Natural killer cell (primary cell): ENCODE measurements around the gene PRR5. TPM values are rescaled to one million over a fixed set of nuclear protein-coding genes. Genes with fewer than 3 reads are reported as not detected.
"Not testable (repeated sequence)": the region's sequence is repeated elsewhere in the genome, so short reads cannot be mapped to it uniquely, and the experiment has no call there.

Experiments
- ATAC-seq, 3 donors: fragments of 150-1000 bp in 2 of 3; fragments of 200-7000 bp in 1 of 3; cut with Tn5 transposase; 1 replicate in 1 of 3; 2 replicates in 2 of 3; pipeline ENCODE4 v1.10.0; 2021; ENCODE audit warnings: mild to moderate bottlenecking in 2 of 3, moderate library complexity in 2 of 3
- DNase-seq, 2 donors: peaks; one replicate each; pipeline versions ENCODE4 v3.0.0 to v3.0.0-alpha.2; 2013 to 2021; ENCODE audit warnings: mixed read lengths in 1 of 2
- H3K27ac ChIP-seq: one replicate; pipeline ENCODE4 v1.5.1; 2013; ENCODE audit warnings: mild to moderate bottlenecking, low read length
- H3K27me3 ChIP-seq: one replicate; pipeline ENCODE4 v1.6.1; 2013; ENCODE audit warnings: low read length; ENCODE audit not compliant: control insufficient read depth, insufficient read depth
- H3K36me3 ChIP-seq: one replicate; pipeline ENCODE4 v1.6.1; 2013; ENCODE audit warnings: low read length; ENCODE audit not compliant: control insufficient read depth, insufficient read depth
- H3K4me1 ChIP-seq: one replicate; pipeline ENCODE4 v1.6.1; 2013; ENCODE audit warnings: low read length; ENCODE audit not compliant: control insufficient read depth, insufficient read depth
- H3K4me3 ChIP-seq: one replicate; pipeline ENCODE4 v1.5.1; 2013; ENCODE audit warnings: low read length
- H3K9me3 ChIP-seq: one replicate; pipeline ENCODE4 v1.6.1; 2013; ENCODE audit warnings: low read length; ENCODE audit not compliant: control insufficient read depth, insufficient read depth
- H3K27ac Mint-ChIP-seq, 2 donors: one replicate each; pipeline ENCODE4 v1.8.0; 2022; ENCODE audit warnings: mild to moderate bottlenecking in 2 of 2, mixed read lengths in 2 of 2, moderate library complexity in 1 of 2
- H3K27me3 Mint-ChIP-seq, 2 donors: one replicate each; pipeline ENCODE4 v1.8.0; 2022; ENCODE audit warnings: low read depth in 2 of 2, mixed read lengths in 2 of 2
- H3K36me3 Mint-ChIP-seq: one replicate; pipeline ENCODE4 v1.8.0; 2022; ENCODE audit warnings: mixed read lengths
- H3K4me1 Mint-ChIP-seq, 2 donors: one replicate each; pipeline ENCODE4 v1.8.0; 2022; ENCODE audit warnings: mixed read lengths in 2 of 2
- H3K4me3 Mint-ChIP-seq: one replicate; pipeline ENCODE4 v1.8.0; 2022; ENCODE audit warnings: mild to moderate bottlenecking, moderate library complexity, mixed read lengths
- H3K9me3 Mint-ChIP-seq, 2 donors: one replicate each; pipeline ENCODE4 v1.8.0; 2022; ENCODE audit warnings: mixed read lengths in 2 of 2
- CTCF ChIP-seq: fragments of 200-600 bp; IDR thresholded peaks from one replicate; pipeline ENCODE4 v1.8.0; 2022; ENCODE audit warnings: antibody characterized with exemption
- WGBS: methylation state at CpG from one replicate; pipeline ENCODE4 v1.1.7; 2013; ENCODE audit warnings: missing lambda C conversion rate; ENCODE audit not compliant: insufficient coverage; 5-methylcytosine and 5-hydroxymethylcytosine counted together
- intact Hi-C: fragments of 100-400 bp; cut with micrococcal nuclease; formaldehyde crosslinking; loops from one replicate; pipeline ENCODE4 v1.14.2; 2022
- total RNA-seq, 4 donors: library from RNA; stranded (reverse); fragments of 120-200 nt in 1 of 4; gene quantifications; one replicate each; pipeline versions ENCODE4 v1.2.3 to v1.2.4, GENCODE V29; 2013 to 2022

PRR5 gene
- total RNA-seq, 3 donors from 2014 or later (not counting 1 experiment from before 2014, with no cell fraction given) = 92.6 to 133 (median 93.4) TPM

DNA sequence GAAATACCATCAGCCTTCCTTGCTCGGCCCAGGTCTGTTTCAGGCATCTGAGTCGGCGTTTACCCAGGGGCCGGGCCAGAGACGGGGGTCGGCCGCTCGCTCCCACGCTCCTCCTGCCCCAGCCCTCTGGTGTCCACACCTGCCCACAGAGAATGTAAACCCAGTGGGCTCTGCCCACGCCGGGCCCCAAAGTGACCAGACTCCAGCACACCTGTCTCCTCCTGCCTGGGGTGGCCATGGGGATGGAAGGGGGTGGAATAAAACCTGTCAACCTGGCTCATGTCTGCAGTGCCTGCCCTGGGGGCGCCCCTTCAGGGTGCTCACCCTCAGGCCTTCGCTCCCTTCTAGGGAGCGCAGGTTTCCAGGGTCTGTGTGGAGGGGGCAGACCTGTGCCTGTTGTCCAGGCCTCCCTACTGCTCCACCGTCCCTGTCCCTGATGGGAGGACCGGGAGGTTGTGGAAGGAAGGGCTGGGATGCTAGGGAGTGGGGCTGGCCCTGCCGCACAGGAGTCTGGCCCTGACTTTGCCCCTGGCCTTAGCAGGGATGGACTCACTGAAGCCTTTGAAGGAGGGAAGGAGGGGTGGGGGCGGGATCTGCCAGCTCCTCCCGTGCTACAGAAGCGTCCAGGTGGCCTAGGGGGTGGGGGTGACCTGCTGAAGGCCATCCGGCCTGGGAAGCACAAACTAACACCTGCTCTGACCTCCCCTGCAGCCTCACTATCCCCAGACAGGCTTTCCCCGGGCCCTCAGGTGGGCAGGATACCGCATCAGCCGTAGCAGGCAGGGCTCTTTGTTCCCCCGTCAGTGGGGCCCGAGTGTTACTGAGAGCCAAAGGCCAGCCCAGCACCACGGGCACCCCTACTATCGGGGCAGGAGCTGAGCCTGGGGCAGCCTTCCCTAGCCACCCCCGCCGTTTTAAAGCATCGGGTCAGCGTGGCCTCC is 35.7 kb downstream of the PRR5 start:
- Histone ChIP-seq H3K27me3 (no peaks in the 10 kb centered on the region), H3K4me1 (peaks cover 12% of the 10 kb centered on the region), H3K27ac (no peak overlapping the region), H3K9me3 (no peaks in the 10 kb centered on the region), H3K4me3 (no peak overlapping the region), H3K36me3 (peaks cover 5% of the 10 kb centered on the region)
- no peak for ATAC-seq
- Mint-ChIP-seq H3K36me3 (no peaks in the 10 kb centered on the region), H3K9me3 (no peaks in the 10 kb centered on the region), H3K27ac (no peak overlapping the region), H3K27me3 (no peaks in the 10 kb centered on the region), H3K4me3 (no peak overlapping the region), H3K4me1 (peaks cover 5 to 6% of the 10 kb centered on the region in 2 donors)
- TF ChIP-seq CTCF = no peak
- no peak for DNase-seq
- 87% methylated on average over 32 of the region's 32 CpGs for WGBS
- intact Hi-C loops = no loop called here

- DNase-seq (no peak), ATAC-seq (no peak)
- WGBS = 69% methylated on average over 14 of the region's 14 CpGs
- H3K27ac ChIP-seq = no peak overlapping the region
- peaks cover 12% of the 10 kb centered on the region for H3K4me1 ChIP-seq
- no peaks in the 10 kb centered on the region for H3K36me3 Mint-ChIP-seq
- no peak overlapping the region for H3K4me3 Mint-ChIP-seq
- H3K4me3 ChIP-seq = no peak overlapping the region
- peaks cover 4% of the 10 kb centered on the region for H3K36me3 ChIP-seq
- no peaks in the 10 kb centered on the region for H3K9me3 Mint-ChIP-seq
- H3K4me1 Mint-ChIP-seq = peaks cover 5 to 6% of the 10 kb centered on the region in 2 donors
- no peak overlapping the region for H3K27ac Mint-ChIP-seq
- H3K9me3 ChIP-seq = no peaks in the 10 kb centered on the region
- H3K27me3 Mint-ChIP-seq = no peaks in the 10 kb centered on the region
- no peaks in the 10 kb centered on the region for H3K27me3 ChIP-seq
- TF ChIP-seq CTCF = no peak
- intact Hi-C loops = no loop called here
Observed at GRCh38 chr22:44738347-44738715, 36.3 kb downstream of the PRR5 start.

DNA sequence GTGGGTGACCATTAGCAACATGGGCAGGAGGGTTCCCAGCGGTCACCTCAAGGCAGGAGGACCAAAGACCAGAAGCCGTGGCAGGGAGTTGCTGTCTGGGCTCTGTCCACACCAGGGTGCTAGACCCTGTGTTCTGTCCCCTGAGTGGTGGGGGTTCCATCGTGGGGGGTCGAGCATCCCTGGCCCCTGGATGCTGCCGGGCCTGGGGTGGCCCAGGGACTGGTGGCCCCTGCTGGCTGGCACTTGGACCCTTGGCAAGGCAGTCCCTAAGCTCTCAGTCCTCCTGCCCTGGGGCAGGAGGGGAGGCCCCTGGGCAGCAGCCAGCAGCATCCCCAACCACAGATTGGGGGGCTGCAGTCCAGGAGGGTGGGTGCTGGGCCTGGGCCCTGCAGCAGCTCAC is 37.0 kb downstream of the PRR5 start:
- peaks cover 5 to 6% of the 10 kb centered on the region in 2 donors for H3K4me1 Mint-ChIP-seq
- no peak overlapping the region for H3K4me3 Mint-ChIP-seq
- peaks cover 4% of the 10 kb centered on the region for H3K36me3 ChIP-seq
- H3K27ac ChIP-seq = no peak overlapping the region
- peaks cover 12% of the 10 kb centered on the region for H3K4me1 ChIP-seq
- H3K27me3 Mint-ChIP-seq = no peaks in the 10 kb centered on the region
- H3K27me3 ChIP-seq = no peaks in the 10 kb centered on the region
- H3K27ac Mint-ChIP-seq = no peak overlapping the region
- ATAC-seq (no peak), DNase-seq (no peak)
- intact Hi-C loops = no loop called here
- H3K9me3 Mint-ChIP-seq = no peaks in the 10 kb centered on the region
- no peak overlapping the region for H3K4me3 ChIP-seq
- H3K9me3 ChIP-seq = no peaks in the 10 kb centered on the region
- no peaks in the 10 kb centered on the region for H3K36me3 Mint-ChIP-seq
- 90% methylated on average over 5 of the region's 5 CpGs for WGBS
- no peak for TF ChIP-seq CTCF

DNA sequence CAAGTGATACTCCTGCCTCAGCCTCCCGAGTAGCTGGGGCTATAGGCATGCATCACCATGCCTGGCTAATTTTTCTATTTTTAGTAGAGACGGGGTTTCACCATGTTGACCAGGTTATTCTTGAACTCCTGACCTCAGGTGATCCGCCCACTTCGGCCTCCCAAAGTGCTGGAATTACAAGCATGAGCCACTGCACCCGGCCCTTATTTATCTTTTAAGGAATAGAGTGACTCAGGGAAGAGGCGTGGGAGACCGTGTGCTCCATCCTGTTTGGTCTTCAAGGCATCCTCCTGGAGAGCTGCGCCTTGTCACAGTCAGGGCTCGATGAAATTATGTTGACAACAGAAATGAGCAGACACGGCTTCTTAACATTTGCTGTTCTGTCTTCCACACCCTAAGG is 37.7 kb downstream of the PRR5 start:
- H3K36me3 Mint-ChIP-seq, H3K9me3 Mint-ChIP-seq, H3K36me3 ChIP-seq, intact Hi-C loops, H3K4me3 ChIP-seq, H3K27me3 ChIP-seq, H3K4me1 Mint-ChIP-seq, DNase-seq, H3K4me3 Mint-ChIP-seq, H3K9me3 ChIP-seq, H3K27ac Mint-ChIP-seq, ATAC-seq, H3K27me3 Mint-ChIP-seq, H3K27ac ChIP-seq: not testable (repeated sequence)
- peaks cover 12% of the 10 kb centered on the region for H3K4me1 ChIP-seq
- 75% methylated on average over 8 of the region's 10 CpGs for WGBS
